Lung (tissue), 12 donors: ENCODE data around the gene SEPHS1. TPM values are rescaled to one million over a fixed set of nuclear protein-coding genes. Genes with fewer than 3 reads are reported as not detected.

Experiments used
- ATAC-seq: fragments of 200-7000 bp; cut with Tn5 transposase; one replicate; pipeline ENCODE4 v1.9.1; 2020; ENCODE audit warnings: moderate number of reproducible peaks; ENCODE audit not compliant: insufficient read depth, low FRiP score
- DNase-seq, 3 donors: peaks; one replicate each; pipeline ENCODE4 v3.0.0-alpha.2; 2013 to 2017
- H3K27ac ChIP-seq, 2 donors: one replicate each; pipeline ENCODE4 v1.5.1; 2013; ENCODE audit warnings: mild to moderate bottlenecking in 2 of 2, moderate library complexity in 2 of 2, control low read depth in 1 of 2, inconsistent platforms in 1 of 2, low read depth in 1 of 2, low read length in 1 of 2
- H3K27me3 ChIP-seq, 3 donors: one replicate each; pipeline ENCODE4 v1.5.1; 2013; ENCODE audit warnings: low read length in 2 of 3; ENCODE audit not compliant: control insufficient read depth in 3 of 3, insufficient read depth in 3 of 3
- H3K36me3 ChIP-seq, 4 donors: one replicate each; pipeline ENCODE4 v1.5.1; 2013; ENCODE audit warnings: low read length in 4 of 4, mild to moderate bottlenecking in 1 of 4, moderate library complexity in 1 of 4; ENCODE audit not compliant: control insufficient read depth in 4 of 4, insufficient read depth in 4 of 4
- H3K4me1 ChIP-seq, 5 donors: one replicate each; pipeline ENCODE4 v1.5.1; 2013; ENCODE audit warnings: low read length in 5 of 5, mild to moderate bottlenecking in 2 of 5, moderate library complexity in 1 of 5; ENCODE audit not compliant: control insufficient read depth in 5 of 5, insufficient read depth in 5 of 5
- H3K4me3 ChIP-seq: one replicate; pipeline ENCODE4 v1.5.1; 2013; ENCODE audit warnings: mild to moderate bottlenecking, control low read depth, moderate library complexity
- H3K9ac ChIP-seq, 2 donors: one replicate each; pipeline ENCODE4 v1.5.1; 2013; ENCODE audit warnings: low read length in 2 of 2, control low read depth in 1 of 2; ENCODE audit not compliant: insufficient read depth in 1 of 2
- H3K9me3 ChIP-seq, 4 donors: one replicate each; pipeline ENCODE4 v1.5.1; 2013; ENCODE audit warnings: low read length in 3 of 4, mild to moderate bottlenecking in 1 of 4, moderate library complexity in 1 of 4; ENCODE audit not compliant: control insufficient read depth in 4 of 4, insufficient read depth in 3 of 4
- CTCF ChIP-seq: IDR thresholded peaks from 2 replicates; pipeline ENCODE4 v1.5.1; 2012; ENCODE audit warnings: mild to moderate bottlenecking; ENCODE audit errors: control extremely low read depth, extremely low read depth
- WGBS, 2 donors: extraction: QIAGEN DNeasy Blood & Tissue Kit; methylation state at CpG; one replicate each; pipeline ENCODE4 v1.1.7; 2013; 5-methylcytosine and 5-hydroxymethylcytosine counted together
- polyA plus RNA-seq, 2 donors: library from polyadenylated mRNA; stranded (reverse); fragments of 200-250 nt; gene quantifications; one replicate each; pipeline ENCODE4 v1.2.1, GENCODE V29; 2013
- total RNA-seq, 2 donors: library from RNA; depleted of rRNA in 1 of 2; stranded (reverse); fragments of >200 nt in 1 of 2; gene quantifications; one replicate each; pipeline ENCODE4 v1.2.1, GENCODE V29; 2014 to 2021
- donor health status: control.
- donor health status: control.
- donor health status: Bipolar disorder and iron deficiency.
- donor health status: healthy.
- donor health status: DM: yes; HTN: yes; CAD: no.

The SEPHS1 gene
- total and polyA plus RNA-seq, 4 donors, result 19.5 to 47.3 (median 35.4) TPM

GRCh38 chr10:13390604-13391522, 42.8 kb upstream of the SEPHS1 start:
- Histone ChIP-seq H3K4me1 (no peaks in the 10 kb centered on the region), H3K27ac (peak overlapping the region in 1 of 2 donors; percentile 11), H3K9me3 (no peaks in the 10 kb centered on the region), H3K4me3 (no peak overlapping the region), H3K27me3 (peaks cover 0 to 4% (median 2%) of the 10 kb centered on the region in 3 donors), H3K36me3 (no peaks in the 10 kb centered on the region), H3K9ac (no peak overlapping the region)
- no peak for TF ChIP-seq CTCF
- ATAC-seq (no peak), DNase-seq (peak in 2 of 3 donors; percentile 9 to 44)
- WGBS, 2 donors, result 45 to 47% methylated on average over 20 of the region's 20 CpGs

DNA sequence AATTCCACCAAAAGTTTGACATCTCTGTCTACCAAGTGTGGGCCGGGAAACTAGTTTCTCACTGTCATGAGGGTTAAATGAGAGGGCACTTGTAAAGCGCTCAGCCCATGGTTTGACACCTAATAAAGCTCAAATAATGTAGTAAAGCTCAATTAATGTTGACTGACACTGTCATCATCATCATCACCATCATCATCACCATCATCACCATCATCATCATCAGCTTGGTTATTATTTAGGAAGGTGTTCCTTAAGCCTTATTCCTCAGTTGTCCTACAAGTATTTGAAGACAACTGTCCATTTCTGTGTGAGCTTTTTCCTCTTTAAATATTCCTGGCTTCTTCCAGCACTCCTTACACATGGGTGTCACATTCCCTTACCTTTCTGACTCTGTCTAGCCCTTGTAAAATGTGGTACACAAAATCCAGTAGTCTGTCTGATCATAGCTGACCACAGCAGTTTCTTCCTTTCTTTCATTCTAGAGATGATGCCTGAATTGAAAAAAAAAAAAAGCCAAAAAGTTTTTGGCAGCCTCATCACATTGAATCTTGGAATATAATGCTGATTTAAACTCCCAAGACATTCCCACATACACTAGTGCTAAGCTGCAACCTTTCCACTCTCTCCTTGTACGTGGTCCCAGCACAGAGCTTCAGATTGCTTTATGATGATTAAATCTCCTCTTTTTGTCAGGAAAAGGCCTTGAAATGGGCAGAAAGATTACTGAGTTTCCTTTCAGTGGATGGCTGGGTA, 40.6 kb upstream of the SEPHS1 start:
- TF ChIP-seq CTCF, result no peak
- H3K36me3 ChIP-seq, result no peaks in the 10 kb centered on the region
- no peak overlapping the region for H3K4me3 ChIP-seq
- H3K27ac ChIP-seq, result no peak overlapping the region
- no peaks in the 10 kb centered on the region for H3K4me1 ChIP-seq
- H3K9ac ChIP-seq, result no peak overlapping the region
- DNase-seq (no peak), ATAC-seq (no peak)
- WGBS, 2 donors, result 86 to 92% methylated on average over 3 of the region's 3 CpGs
- peaks cover 0 to 6% (median 2%) of the 10 kb centered on the region in 3 donors for H3K27me3 ChIP-seq
- no peaks in the 10 kb centered on the region for H3K9me3 ChIP-seq

DNA sequence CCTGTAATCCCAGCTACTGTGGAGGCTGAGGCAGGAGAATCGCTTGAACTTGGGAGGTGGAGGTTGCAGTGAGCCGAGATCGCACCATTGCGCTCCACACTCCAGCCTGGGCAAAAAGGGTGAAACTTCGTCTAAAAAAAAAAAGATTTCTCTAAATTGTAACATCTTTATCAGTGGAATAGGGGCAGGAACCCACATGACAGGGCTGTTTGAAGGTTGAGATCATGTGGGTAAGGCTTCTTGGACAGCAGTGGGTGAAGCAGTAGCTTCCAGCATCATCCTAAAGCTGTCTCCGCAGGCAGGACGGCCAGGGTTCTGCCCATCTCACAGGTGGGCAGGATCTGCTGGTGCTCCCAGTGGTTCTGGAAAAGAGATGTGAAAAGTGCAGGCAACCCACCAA, 37.9 kb upstream of the SEPHS1 start:
- no peak for TF ChIP-seq CTCF
- ATAC-seq (no peak), DNase-seq (no peak)
- H3K27me3 ChIP-seq, result peaks cover 0 to 14% (median 13%) of the 10 kb centered on the region in 3 donors
- no peak overlapping the region for H3K9ac ChIP-seq
- H3K9me3 ChIP-seq, result no peaks in the 10 kb centered on the region
- no peaks in the 10 kb centered on the region for H3K36me3 ChIP-seq
- peaks cover 0 to 5% (median 0%) of the 10 kb centered on the region in 5 donors for H3K4me1 ChIP-seq
- 92 to 97% methylated on average over 7 of the region's 7 CpGs for WGBS, 2 donors
- H3K4me3 ChIP-seq, result no peak overlapping the region
- H3K27ac ChIP-seq, result no peak overlapping the region
